K562 (cell line): ENCODE data around the gene INHBC. TPM values are rescaled to one million over a fixed set of nuclear protein-coding genes. Genes with fewer than 3 reads are reported as not detected.

ENCODE experiments used
- ATAC-seq: fragments of 200-7000 bp; cut with Tn5 transposase; 3 replicates; pipeline ENCODE4 v1.9.1; 2020; ENCODE audit warnings: moderate library complexity
- BruUV-seq: library from RNA; stranded (reverse); fragments of 400-500 nt; replicated peaks from 2 replicates; lab custom pipeline; 2021; lab: Mats Ljungman, UMichigan
- CTCF ChIA-PET: fragments of 300-600 bp; formaldehyde crosslinking; extraction: SDS; loops from one replicate; lab custom pipeline; 2021; ENCODE audit warnings: low intra/inter-chr PET ratio; lab: Yijun Ruan, JAX
- POLR2A ChIA-PET: fragments of 300-600, 350-650 bp; sonication (Branson Sonifier 250); formaldehyde crosslinking; extraction: SDS; loops from one replicate; lab custom pipeline; 2021; ENCODE audit warnings: antibody characterized with exemption, inconsistent platforms; lab: Yijun Ruan, JAX
- DNase-seq, 4 experiments: peaks; one replicate each; pipeline versions ENCODE4 v3.0.0 to v3.0.0-alpha.2; 2011 to 2018; ENCODE audit warnings: low spot score in 3 of 4, mixed read lengths in 3 of 4; ENCODE audit errors: extremely low read depth in 1 of 4
- FAIRE-seq: peaks from 2 replicates; lab custom pipeline; 2011; peaks lifted over from hg19 to GRCh38; lab: Jason Lieb, UNC
- H2AFZ ChIP-seq: 2 replicates; pipeline ENCODE4 v1.6.0; 2011; ENCODE audit warnings: low read depth, low read length, control low read depth, inconsistent platforms
- H3K27ac ChIP-seq: fragments of 200-600 bp; 3 replicates; pipeline ENCODE4 v1.8.0; 2011; ENCODE audit warnings: low read depth, mild to moderate bottlenecking, control low read depth, inconsistent platforms, low read length, moderate library complexity, mixed read lengths; ENCODE audit errors: extremely low read depth
- H3K27me3 ChIP-seq, 2 experiments: fragments of 300-600 bp in 1 of 2; 2 replicates in 1 of 2; 3 replicates in 1 of 2; pipeline versions ENCODE4 v1.6.0 to v1.8.0; 2011; ENCODE audit warnings: inconsistent platforms in 2 of 2, low read length in 2 of 2, mild to moderate bottlenecking in 1 of 2, mixed read lengths in 1 of 2, moderate library complexity in 1 of 2; ENCODE audit not compliant: control insufficient read depth in 2 of 2, insufficient read depth in 2 of 2
- H3K36me3 ChIP-seq: fragments of 300-600 bp; 3 replicates; pipeline ENCODE4 v1.8.0; 2011; ENCODE audit warnings: mild to moderate bottlenecking, low read length, inconsistent platforms; ENCODE audit not compliant: control insufficient read depth, insufficient read depth
- H3K4me1 ChIP-seq, 2 experiments: fragments of 200-600 bp in 1 of 2; replicated peaks in 1 of 2; 2 replicates in 1 of 2; 3 replicates in 1 of 2; pipeline versions ENCODE4 v1.5.1 to v1.8.0; 2011; ENCODE audit warnings: inconsistent platforms in 2 of 2, low read length in 2 of 2, mild to moderate bottlenecking in 1 of 2, mixed read lengths in 1 of 2, moderate library complexity in 1 of 2; ENCODE audit not compliant: control insufficient read depth in 2 of 2, insufficient read depth in 2 of 2
- H3K4me2 ChIP-seq: 2 replicates; pipeline ENCODE4 v1.6.1; 2011; ENCODE audit warnings: low read length, control low read depth, inconsistent platforms, mixed read lengths; ENCODE audit not compliant: insufficient read depth
- H3K4me3 ChIP-seq: fragments of 200-600 bp; sonication (generic), shearing (Covaris generic); 2 replicates; pipeline ENCODE4 v1.5.1; 2016; ENCODE audit warnings: control low read depth, inconsistent platforms
- H3K79me2 ChIP-seq: fragments of 200-600 bp; 3 replicates; pipeline ENCODE4 v1.8.0; 2011; ENCODE audit warnings: low read length, inconsistent platforms; ENCODE audit not compliant: control insufficient read depth, insufficient read depth
- H3K9ac ChIP-seq, 2 experiments: 2 replicates each; pipeline versions ENCODE4 v1.6.0 to v1.6.1; 2011; ENCODE audit warnings: low read depth in 2 of 2, low read length in 2 of 2, control low read depth in 1 of 2, inconsistent platforms in 1 of 2, mild to moderate bottlenecking in 1 of 2, mixed read lengths in 1 of 2; ENCODE audit not compliant: insufficient read depth in 1 of 2
- H3K9me1 ChIP-seq: one replicate; pipeline ENCODE4 v1.6.0; 2011; ENCODE audit warnings: inconsistent platforms, mild to moderate bottlenecking, low read length, moderate library complexity; ENCODE audit not compliant: control insufficient read depth, insufficient read depth
- H3K9me3 ChIP-seq: replicated peaks from 2 replicates; pipeline ENCODE4 v1.5.1; 2011; ENCODE audit warnings: low read depth, low read length, inconsistent platforms; ENCODE audit not compliant: control insufficient read depth, insufficient read depth
- H4K20me1 ChIP-seq: replicated peaks from 2 replicates; pipeline ENCODE4 v1.6.1; 2011; ENCODE audit warnings: low read length, inconsistent platforms, mixed read lengths; ENCODE audit not compliant: control insufficient read depth, insufficient read depth
- EP300 ChIP-seq: IDR thresholded peaks from 2 replicates; pipeline ENCODE4 v1.6.1; 2012; ENCODE audit warnings: low read length, improper control_type of control experiment
- KLF16 ChIP-seq: IDR thresholded peaks from 2 replicates; pipeline ENCODE4 v1.6.1; 2016; ENCODE audit warnings: antibody characterized with exemption
- MTA1 ChIP-seq: fragments of 450-650 bp; IDR thresholded peaks from 2 replicates; pipeline ENCODE4 v1.6.1; 2017; ENCODE audit warnings: borderline replicate concordance
- PHF21A ChIP-seq: fragments of 450-650 bp; IDR thresholded peaks from 2 replicates; pipeline ENCODE4 v1.6.1; 2017; ENCODE audit warnings: low read depth, borderline replicate concordance
- RCOR1 ChIP-seq, 2 experiments: IDR thresholded peaks; 2 replicates each; pipeline ENCODE4 v1.6.1; 2012; ENCODE audit warnings: low read depth in 2 of 2, low read length in 2 of 2, borderline replicate concordance in 1 of 2, improper control_type of control experiment in 1 of 2
- RUNX1 ChIP-seq: sonication (generic); IDR thresholded peaks from 2 replicates; pipeline ENCODE4 v1.6.1; 2016; ENCODE audit warnings: antibody characterized with exemption, low read depth
- SUPT5H ChIP-seq: fragments of 450-650 bp; IDR thresholded peaks from 2 replicates; pipeline ENCODE4 v1.6.1; 2016
- TBL1XR1 ChIP-seq, 2 experiments: IDR thresholded peaks; 2 replicates each; pipeline ENCODE4 v1.6.1; 2012; ENCODE audit warnings: improper control_type of control experiment in 2 of 2, low read length in 2 of 2, mild to moderate bottlenecking in 1 of 2
- TCF15 ChIP-seq: fragments of 250-450 bp; sonication (Bioruptor Pico); IDR thresholded peaks from 2 replicates; pipeline ENCODE4 v1.8.0; 2022; ENCODE audit warnings: moderate library complexity, mild to moderate bottlenecking, inconsistent platforms
- TGIF2 ChIP-seq: sonication (generic); formaldehyde crosslinking; IDR thresholded peaks from 2 replicates; pipeline ENCODE4 v1.8.1; 2022; ENCODE audit warnings: mild to moderate bottlenecking, missing genetic modification reagents, moderate library complexity
- ZBTB1 ChIP-seq: sonication (generic); formaldehyde crosslinking; IDR thresholded peaks from 2 replicates; pipeline ENCODE4 v1.8.1; 2023; ENCODE audit warnings: missing genetic modification reagents, low read depth, mild to moderate bottlenecking, borderline replicate concordance
- ZBTB34 ChIP-seq: fragments of 250-450 bp; sonication (Bioruptor Pico); IDR thresholded peaks from 2 replicates; pipeline ENCODE4 v1.8.0; 2021; ENCODE audit warnings: mild to moderate bottlenecking, moderate library complexity
- ZNF431 ChIP-seq: sonication (generic); formaldehyde crosslinking; IDR thresholded peaks from 2 replicates; pipeline ENCODE4 v1.8.0; 2022; ENCODE audit warnings: mild to moderate bottlenecking, missing genetic modification reagents
- WGBS: fragments of 100-300 bp; shearing (Covaris generic); methylation state at CpG from one replicate; pipeline ENCODE4 v1.1.6; 2016; ENCODE audit warnings: low coverage, mixed read lengths; ENCODE audit not compliant: insufficient coverage; ENCODE audit errors: missing lambda C conversion rate; 5-methylcytosine and 5-hydroxymethylcytosine counted together
- in situ Hi-C: fragments of 300-500 bp; cut with MboI; formaldehyde crosslinking; loops from 4 replicates; pipeline ENCODE4 v1.15.0; 2018; ENCODE audit warnings: inconsistent platforms, mixed read lengths
- intact Hi-C: fragments of 100-400 bp; cut with micrococcal nuclease; formaldehyde crosslinking; loops from 2 replicates; pipeline ENCODE4 v1.14.2; 2022
- polyA plus RNA-seq, 8 experiments: library from polyadenylated mRNA; depleted of rRNA in 4 of 8; stranded (reverse) in 5 of 8; unstranded in 3 of 8; fragments of >200 nt; fragmentation: Nextera tagmentation in 2 of 8; fragmentation: Illumina TruSeq in 1 of 8; extraction: Ambion mirVana in 2 of 8; extraction: Trizol in 1 of 8; gene quantifications; 2 replicates each; pipeline versions ENCODE4 v1.2.1 to v1.2.3, GENCODE V29; 2011 to 2014; ENCODE audit warnings: inconsistent platforms in 1 of 8, missing spikeins in 1 of 8
- total RNA-seq, 7 experiments: library from RNA; depleted of rRNA in 6 of 7; stranded (reverse); fragments of >200 nt in 6 of 7; fragmentation: Illumina TruSeq in 2 of 7; extraction: Trizol in 2 of 7; gene quantifications; 2 replicates each; pipeline versions ENCODE4 v1.2.1 to v1.2.3, GENCODE V29; 2011 to 2021; ENCODE audit warnings: low replicate concordance in 1 of 7

The INHBC gene
- total and polyA plus RNA-seq, 9 of the 15 experiments (the other 6 are each of a cell fraction or from before 2014, with no cell fraction given), result 0.07 to 0.24 (median 0.15) TPM; not detected in 4

GRCh38 chr12:57465030-57465746 lies 30.6 kb downstream of the INHBC start:
- FAIRE-seq (no peak), DNase-seq (no peak), ATAC-seq (no peak)
- POLR2A ChIA-PET, result interaction anchor here (0.7 to 1.6 kb wide), 5 partner anchors 9 to 188 kb away, joined by 3 to 5 read pairs (median 4); partner anchors contain the start of gene INHBE
- no peaks in the 10 kb centered on the region for H3K36me3 ChIP-seq
- no peaks in the 10 kb centered on the region for H3K79me2 ChIP-seq
- WGBS, result 15% methylated on average over 6 of the region's 6 CpGs
- CTCF ChIA-PET, result no interaction called here
- peaks cover 21 to 29% of the 10 kb centered on the region in 2 experiments for H3K4me1 ChIP-seq
- intact Hi-C loops (no loop called here), in situ Hi-C loops (no loop called here)
- no peaks in the 10 kb centered on the region for H3K9me3 ChIP-seq
- H3K9ac ChIP-seq, result no peak overlapping the region
- H3K27me3 ChIP-seq, result peaks cover 16 to 41% of the 10 kb centered on the region in 2 experiments; a peak in 3 of 5 replicates
- H3K4me2 ChIP-seq, result no peak overlapping the region
- no peaks in the 10 kb centered on the region for H4K20me1 ChIP-seq
- H3K4me3 ChIP-seq, result no peak overlapping the region
- H2AFZ ChIP-seq, result no peak overlapping the region
- H3K27ac ChIP-seq, result no peak overlapping the region
- H3K9me1 ChIP-seq, result no peaks in the 10 kb centered on the region
- BruUV-seq, result no TSS peak
- TF ChIP-seq EP300 (no peak), RUNX1 (no peak), KLF16 (no peak), SUPT5H (no peak), MTA1 (no peak), ZNF431 (CRISPR knock-in tag) (no peak), PHF21A (no peak), TBL1XR1 (IDR thresholded peaks at IDR 0.05; ENCODE audit: low read length in 2 of 2) (no peak), RCOR1 (IDR thresholded peaks at IDR 0.05; ENCODE audit: borderline replicate concordance in 1 of 2, low read depth in 2 of 2, low read length in 2 of 2) (no peak), TCF15 (CRISPR knock-in tag) (no peak), TGIF2 (CRISPR knock-in tag) (no peak), ZBTB34 (no peak), ZBTB1 (CRISPR knock-in tag) (no peak)
